Thyroid gland (tissue), 4 donors: ENCODE data around the gene MXRA5. TPM values are rescaled to one million over a fixed set of nuclear protein-coding genes. Genes with fewer than 3 reads are reported as not detected.
A peak's percentile ranks its signal among the peaks of the same experiment; 100 is the strongest.
"Not testable (repeated sequence)": the region's sequence is repeated elsewhere in the genome, so short reads cannot be mapped to it uniquely, and the experiment has no call there.

Source experiments
- DNase-seq, 2 donors: peaks; one replicate each; pipeline ENCODE4 v3.0.0-alpha.2; 2019
- H3K27ac ChIP-seq, 3 donors: fragments of 200-600 bp; sonication (generic); 1 replicate in 2 of 3; 2 replicates in 1 of 3; pipeline ENCODE4 v1.5.1; 2016 to 2019; ENCODE audit warnings: mild to moderate bottlenecking in 1 of 3, moderate library complexity in 1 of 3
- H3K27me3 ChIP-seq: fragments of 200-600 bp; sonication (generic); one replicate; pipeline ENCODE4 v1.5.1; 2019
- H3K36me3 ChIP-seq, 2 donors: fragments of 200-600 bp; sonication (generic); one replicate each; pipeline ENCODE4 v1.5.1; 2016 to 2019
- H3K4me1 ChIP-seq, 2 donors: fragments of 200-600 bp; sonication (generic); one replicate each; pipeline ENCODE4 v1.5.1; 2017 to 2019
- H3K4me3 ChIP-seq, 3 donors: fragments of 200-600 bp; sonication (generic); replicated peaks in 1 of 3; 1 replicate in 2 of 3; 2 replicates in 1 of 3; pipeline ENCODE4 v1.5.1; 2016; ENCODE audit warnings: mild to moderate bottlenecking in 1 of 3
- H3K9me3 ChIP-seq: fragments of 200-600 bp; sonication (generic); one replicate; pipeline ENCODE4 v1.5.1; 2017
- CTCF ChIP-seq, 6 experiments: fragments of 200-600 bp in 3 of 6; fragments of 450-650 bp in 3 of 6; sonication (generic) in 3 of 6; IDR thresholded peaks; one replicate each; pipeline ENCODE4 v1.5.1; 2016 to 2019; ENCODE audit warnings: antibody characterized with exemption in 6 of 6, mild to moderate bottlenecking in 2 of 6, inconsistent platforms in 1 of 6, moderate library complexity in 1 of 6
- POLR2A ChIP-seq, 2 donors: fragments of 450-650 bp; IDR thresholded peaks; one replicate each; pipeline ENCODE4 v1.6.1; 2017; ENCODE audit warnings: antibody characterized with exemption in 2 of 2, mild to moderate bottlenecking in 2 of 2, moderate library complexity in 1 of 2
- WGBS, 2 donors: methylation state at CpG; one replicate each; pipeline ENCODE4 v1.1.5; 2017; 5-methylcytosine and 5-hydroxymethylcytosine counted together
- intact Hi-C: fragments of 100-400 bp; cut with DNase I; formaldehyde crosslinking; loops from one replicate; pipeline ENCODE4 v1.15.1; 2023
- total RNA-seq, 4 donors: library from RNA; depleted of rRNA; stranded (reverse); fragments of >200 nt; gene quantifications; one replicate each; pipeline ENCODE4 v1.2.3, GENCODE V29; 2016

Gene MXRA5
- total RNA-seq, 4 donors from 2014 or later: 31.0 to 52.8 (median 50.4) TPM

GRCh38 chrX:3351276-3351675 lies 4.8 kb upstream of the MXRA5 start:
- WGBS, 2 donors: 39 to 40% methylated on average over 4 of the region's 4 CpGs
- intact Hi-C loops: no loop called here
- no peak for TF ChIP-seq CTCF (IDR thresholded peaks at IDR 0.05)
- no peak for TF ChIP-seq POLR2A (IDR thresholded peaks at IDR 0.05)

GRCh38 chrX:3348191-3348590 lies 1.7 kb upstream of the MXRA5 start:
- intact Hi-C loops: no loop called here
- TF ChIP-seq CTCF (IDR thresholded peaks at IDR 0.05) (no peak), POLR2A (IDR thresholded peaks at IDR 0.05) (no peak)
- 92 to 97% methylated on average over 4 to 5 of the region's 5 CpGs for WGBS, 2 donors

More at GRCh38 chrX:3351276-3351675, 4.8 kb upstream of the MXRA5 start:
- H3K36me3 ChIP-seq: no peaks in the 10 kb centered on the region
- no peaks in the 10 kb centered on the region for H3K27me3 ChIP-seq
- H3K9me3 ChIP-seq: no peaks in the 10 kb centered on the region
- H3K27ac ChIP-seq: no peak overlapping the region
- no peak for DNase-seq
- peaks cover 0 to 4% of the 10 kb centered on the region in 2 donors for H3K4me1 ChIP-seq
- no peak overlapping the region for H3K4me3 ChIP-seq

GRCh38 chrX:3345281-3346191 lies 916 bp downstream of the MXRA5 start:
- H3K27ac ChIP-seq: peak overlapping the region; percentile 85 to 93 (median 92)
- WGBS, 2 donors: 1 to 2% methylated on average over 13 to 39 of the region's 68 CpGs

More at GRCh38 chrX:3348191-3348590, 1.7 kb upstream of the MXRA5 start:
- Histone ChIP-seq H3K9me3 (no peaks in the 10 kb centered on the region), H3K4me1 (peaks cover 0 to 4% of the 10 kb centered on the region in 2 donors), H3K27me3 (no peaks in the 10 kb centered on the region), H3K27ac (no peak overlapping the region), H3K4me3 (no peak overlapping the region), H3K36me3 (no peaks in the 10 kb centered on the region)
- DNase-seq: no peak

GRCh38 chrX:3343569-3343968 lies 2.9 kb downstream of the MXRA5 start:
- WGBS, 2 donors: 66 to 80% methylated on average over 14 to 24 of the region's 24 CpGs
- H3K9me3 ChIP-seq, H3K36me3 ChIP-seq, H3K27me3 ChIP-seq, H3K27ac ChIP-seq, intact Hi-C loops, H3K4me1 ChIP-seq, H3K4me3 ChIP-seq, DNase-seq: not testable (repeated sequence)

More at GRCh38 chrX:3345281-3346191, 916 bp downstream of the MXRA5 start:
- no peaks in the 10 kb centered on the region for H3K36me3 ChIP-seq
- H3K4me1 ChIP-seq: peaks cover 0 to 4% of the 10 kb centered on the region in 2 donors
- peak; percentile 86 to 87 for DNase-seq
- H3K4me3 ChIP-seq: peak overlapping the region in 2 of 3 donors; percentile 22 to 39
- intact Hi-C loops: no loop called here
- TF ChIP-seq CTCF (IDR thresholded peaks at IDR 0.05) (peak in 1 of 6 experiments; percentile 0), POLR2A (IDR thresholded peaks at IDR 0.05) (peak; percentile 51 to 76)
- no peaks in the 10 kb centered on the region for H3K9me3 ChIP-seq
- no peaks in the 10 kb centered on the region for H3K27me3 ChIP-seq

GRCh38 chrX:3340016-3340415 lies 6.4 kb downstream of the MXRA5 start:
- Histone ChIP-seq H3K4me3 (no peak overlapping the region), H3K27me3 (no peaks in the 10 kb centered on the region), H3K27ac (no peak overlapping the region), H3K4me1 (no peaks in the 10 kb centered on the region), H3K36me3 (no peaks in the 10 kb centered on the region), H3K9me3 (no peaks in the 10 kb centered on the region)
- TF ChIP-seq CTCF (IDR thresholded peaks at IDR 0.05) (no peak), POLR2A (IDR thresholded peaks at IDR 0.05) (no peak)
- DNase-seq: no peak
- intact Hi-C loops: no loop called here
- WGBS, 2 donors: 59 to 76% methylated on average over 1 of the region's 1 CpG
